Activated CD8-positive, alpha-beta memory T cell treated with anti-CD3 and anti-CD28 coated beads, Interleukin-2, amount 50 U/mL, for 24 hours (primary cell): ENCODE results near the gene BRAP.
"Not testable (repeated sequence)": the region's sequence is repeated elsewhere in the genome, so short reads cannot be mapped to it uniquely, and the experiment has no call there.

ENCODE experiments used
- DNase-seq: peaks from one replicate; pipeline ENCODE4 v3.0.0-alpha.2; 2020; ENCODE audit errors: extremely low read depth

Gene BRAP

GRCh38 chr12:111673503-111673902, 12.3 kb downstream of the BRAP start:
- DNase-seq: no peak

GRCh38 chr12:111672822-111673381, 12.9 kb downstream of the BRAP start:
- no peak for DNase-seq

- no peak for DNase-seq
Observed at GRCh38 chr12:111664961-111665865, 20.5 kb downstream of the BRAP start.

GRCh38 chr12:111664499-111664898, 21.3 kb downstream of the BRAP start:
- no peak for DNase-seq

- DNase-seq: no peak
Observed at GRCh38 chr12:111656016-111656415, 29.7 kb downstream of the BRAP start.

GRCh38 chr12:111655356-111655755, 30.4 kb downstream of the BRAP start:
- no peak for DNase-seq

GRCh38 chr12:111653596-111653995, 32.2 kb downstream of the BRAP start:
- no peak for DNase-seq

GRCh38 chr12:111652530-111652929, 33.2 kb downstream of the BRAP start:
- DNase-seq: not testable (repeated sequence)

- DNase-seq: no peak
Observed at GRCh38 chr12:111650912-111651311, 34.8 kb downstream of the BRAP start.

GRCh38 chr12:111645433-111645832, 40.3 kb downstream of the BRAP start:
- no peak for DNase-seq

GRCh38 chr12:111643427-111643826, 42.3 kb downstream of the BRAP start:
- DNase-seq: no peak

GRCh38 chr12:111642681-111643426, 42.9 kb downstream of the BRAP start:
- no peak for DNase-seq

GRCh38 chr12:111640506-111640905, 45.2 kb downstream of the BRAP start:
- no peak for DNase-seq

GRCh38 chr12:111638556-111638955, 47.2 kb downstream of the BRAP start:
- DNase-seq: no peak

GRCh38 chr12:111636209-111636945, 49.4 kb downstream of the BRAP start:
- DNase-seq: no peak

- DNase-seq: no peak
Observed at GRCh38 chr12:111635524-111635923, 50.2 kb downstream of the BRAP start.

- DNase-seq: no peak
Observed at GRCh38 chr12:111628505-111629260, 57.1 kb downstream of the BRAP start.

- no peak for DNase-seq
Observed at GRCh38 chr12:111626230-111626629, 59.5 kb downstream of the BRAP start.

GRCh38 chr12:111624540-111624939, 61.2 kb downstream of the BRAP start:
- no peak for DNase-seq

- DNase-seq: not testable (repeated sequence)
Observed at GRCh38 chr12:111617841-111618240, 67.9 kb downstream of the BRAP start.

GRCh38 chr12:111616177-111616623, 69.6 kb downstream of the BRAP start:
- no peak for DNase-seq
